Motor neuron (in vitro differentiated cells): ENCODE measurements around the gene COL21A1. TPM values are rescaled to one million over a fixed set of nuclear protein-coding genes. Genes with fewer than 3 reads are reported as not detected.

Experiments used
- ATAC-seq, 8 experiments: fragments of 200-7000 bp; cut with Tn5 transposase; replicated peaks in 6 of 8; 2 replicates each; pipeline ENCODE4 v1.8.0; 2021; ENCODE audit warnings: mild to moderate bottlenecking in 8 of 8, moderate library complexity in 8 of 8
- H3K27ac ChIP-seq, 2 donors: fragments of 250-450 bp; sonication (Bioruptor Pico); 2 replicates each; pipeline ENCODE4 v1.9.0; 2021; ENCODE audit warnings: antibody characterized with exemption in 2 of 2, mild to moderate bottlenecking in 2 of 2, moderate library complexity in 1 of 2
- H3K4me1 ChIP-seq, 2 donors: fragments of 250-450 bp; sonication (Bioruptor Pico); replicated peaks in 1 of 2; 2 replicates each; pipeline ENCODE4 v1.6.1; 2021; ENCODE audit warnings: antibody characterized with exemption in 2 of 2, mild to moderate bottlenecking in 2 of 2, moderate library complexity in 1 of 2
- H3K4me3 ChIP-seq, 5 donors: fragments of 250-450 bp; sonication (Bioruptor Pico); 2 replicates each; pipeline ENCODE4 v1.9.0; 2021; ENCODE audit warnings: antibody characterized with exemption in 5 of 5, mild to moderate bottlenecking in 5 of 5, moderate library complexity in 4 of 5
- WGBS, 10 experiments: fragments of 450-650 bp; shearing (Covaris generic); methylation state at CpG; one replicate each; pipeline ENCODE4 v1.0.0; 2022; 5-methylcytosine and 5-hydroxymethylcytosine counted together
- in situ Hi-C, 9 experiments: fragments of 400-800 bp; cut with MboI; loops; one replicate each; pipeline ENCODE4 v1.15.0; 2021; ENCODE audit warnings: low sequenced_read_pairs in 9 of 9, low pct_unique_long_range_greater_than_20kb in 2 of 9; ENCODE audit not compliant: unreplicated experiment in 9 of 9
- total RNA-seq, 8 experiments: library from RNA; unstranded; fragments of 300-600 nt; gene quantifications; 2 replicates each; pipeline versions ENCODE4 v1.2.3 to v1.2.4, GENCODE V29; 2022

The COL21A1 gene
- total RNA-seq, 8 experiments from 2014 or later = 0.05 to 124 (median 0.62) TPM

GRCh38 chr6:56243518-56244070, 3.8 kb downstream of the COL21A1 start:
- Histone ChIP-seq H3K27ac (no peak overlapping the region), H3K4me1 (no peaks in the 10 kb centered on the region), H3K4me3 (no peak overlapping the region)
- ATAC-seq = no peak
- WGBS, 10 experiments = 6 to 100% (median 85%) methylated on average over 1 to 2 of the region's 2 CpGs
- in situ Hi-C loops = no loop called here

DNA sequence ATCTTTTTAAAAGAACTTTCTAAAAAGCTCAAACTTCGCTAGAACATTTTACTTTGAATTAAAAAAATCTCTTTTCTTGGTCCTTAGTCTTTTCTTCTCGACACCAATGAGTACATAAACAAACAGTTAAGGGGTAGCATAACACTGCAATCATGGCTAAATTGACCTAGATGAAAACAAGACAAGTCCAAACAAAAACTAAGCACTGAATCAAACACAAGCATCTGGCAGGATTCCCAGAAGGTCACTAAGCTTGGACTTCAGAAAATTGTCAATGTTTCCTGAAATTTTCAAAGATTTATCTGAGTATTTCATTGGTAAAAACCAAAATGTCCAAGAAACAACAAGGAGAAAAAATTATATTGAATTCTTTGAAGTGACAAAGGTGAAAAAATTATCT, 5.0 kb downstream of the COL21A1 start:
- no peak for ATAC-seq
- 7 to 67% (median 43%) methylated on average over 2 of the region's 2 CpGs for WGBS, 10 experiments
- H3K27ac ChIP-seq = no peak overlapping the region
- H3K4me3 ChIP-seq = no peak overlapping the region
- no peaks in the 10 kb centered on the region for H3K4me1 ChIP-seq
- in situ Hi-C loops = no loop called here

GRCh38 chr6:56241124-56241802, 6.1 kb downstream of the COL21A1 start:
- in situ Hi-C loops = no loop called here
- no peaks in the 10 kb centered on the region for H3K4me1 ChIP-seq
- no peak overlapping the region for H3K27ac ChIP-seq
- H3K4me3 ChIP-seq = no peak overlapping the region
- ATAC-seq = peak in 1 of 8 experiments; percentile 12
- WGBS, 10 experiments = 36 to 98% (median 70%) methylated on average over 1 to 5 of the region's 5 CpGs

- no peak overlapping the region for H3K27ac ChIP-seq
- ATAC-seq = no peak
- no peaks in the 10 kb centered on the region for H3K4me1 ChIP-seq
- WGBS, 10 experiments = 0 to 83% (median 69%) methylated on average over 1 to 2 of the region's 2 CpGs; no CpG with 5 or more reads in 4 of the 10 experiments
- no peak overlapping the region for H3K4me3 ChIP-seq
- in situ Hi-C loops = no loop called here
Measured at GRCh38 chr6:56238352-56238751, 9.0 kb downstream of the COL21A1 start.

- H3K4me1 ChIP-seq = no peaks in the 10 kb centered on the region
- 0 to 100% (median 75%) methylated on average over 1 of the region's 1 CpG; no CpG with 5 or more reads in 1 of the 10 experiments for WGBS, 10 experiments
- no peak overlapping the region for H3K4me3 ChIP-seq
- ATAC-seq = peak in 1 of 8 experiments; percentile 32
- no peak overlapping the region for H3K27ac ChIP-seq
- in situ Hi-C loops = no loop called here
Measured at GRCh38 chr6:56235245-56235644, 12.1 kb downstream of the COL21A1 start.

DNA sequence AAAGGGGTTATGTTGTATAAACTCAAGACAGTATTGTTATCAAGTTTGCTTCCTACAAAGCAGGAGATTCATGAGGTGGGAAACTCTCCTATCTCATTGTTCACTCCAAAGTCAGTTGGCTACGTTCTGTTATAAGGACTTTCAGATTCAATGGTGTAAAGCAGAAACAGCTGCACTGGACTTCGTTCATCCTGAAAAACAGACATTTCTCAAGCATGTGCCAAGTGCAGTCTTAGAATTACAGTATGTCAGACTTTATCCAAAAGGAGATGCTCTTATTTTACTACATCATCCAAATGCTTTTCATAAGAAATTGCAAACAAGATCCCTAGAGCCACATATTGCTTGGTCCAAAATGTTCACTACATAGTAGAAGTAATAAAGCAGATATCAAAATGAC, 14.9 kb downstream of the COL21A1 start:
- in situ Hi-C loops = no loop called here
- H3K4me3 ChIP-seq = no peak overlapping the region
- H3K4me1 ChIP-seq = no peaks in the 10 kb centered on the region
- WGBS, 10 experiments = 0 to 85% (median 49%) methylated on average over 1 to 2 of the region's 2 CpGs; no CpG with 5 or more reads in 2 of the 10 experiments
- H3K27ac ChIP-seq = no peak overlapping the region
- no peak for ATAC-seq

DNA sequence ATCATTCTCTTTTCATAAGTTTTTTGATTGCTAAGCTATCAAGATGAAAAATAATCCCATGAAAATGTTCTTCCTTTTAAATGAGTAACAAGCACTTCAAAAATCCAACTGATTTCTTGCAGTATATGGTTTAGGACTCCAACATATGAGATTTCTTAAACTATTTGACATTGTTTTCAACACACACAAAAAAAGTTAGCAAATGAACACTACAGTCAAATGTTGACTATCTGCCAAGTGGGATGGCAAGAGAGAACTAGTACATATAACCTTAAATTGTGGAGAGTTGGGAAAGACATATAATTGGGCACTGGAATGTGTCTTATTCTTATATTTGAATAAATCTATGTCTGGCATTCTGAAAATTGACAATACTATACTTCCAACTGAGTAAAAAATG, 15.6 kb downstream of the COL21A1 start:
- no peak overlapping the region for H3K4me3 ChIP-seq
- H3K27ac ChIP-seq = no peak overlapping the region
- in situ Hi-C loops = no loop called here
- H3K4me1 ChIP-seq = no peaks in the 10 kb centered on the region
- ATAC-seq = no peak

GRCh38 chr6:56230976-56231566, 16.3 kb downstream of the COL21A1 start:
- in situ Hi-C loops = no loop called here
- WGBS, 10 experiments = 29 to 93% (median 79%) methylated on average over 2 to 4 of the region's 4 CpGs
- Histone ChIP-seq H3K27ac (no peak overlapping the region), H3K4me1 (no peaks in the 10 kb centered on the region), H3K4me3 (no peak overlapping the region)
- no peak for ATAC-seq

DNA sequence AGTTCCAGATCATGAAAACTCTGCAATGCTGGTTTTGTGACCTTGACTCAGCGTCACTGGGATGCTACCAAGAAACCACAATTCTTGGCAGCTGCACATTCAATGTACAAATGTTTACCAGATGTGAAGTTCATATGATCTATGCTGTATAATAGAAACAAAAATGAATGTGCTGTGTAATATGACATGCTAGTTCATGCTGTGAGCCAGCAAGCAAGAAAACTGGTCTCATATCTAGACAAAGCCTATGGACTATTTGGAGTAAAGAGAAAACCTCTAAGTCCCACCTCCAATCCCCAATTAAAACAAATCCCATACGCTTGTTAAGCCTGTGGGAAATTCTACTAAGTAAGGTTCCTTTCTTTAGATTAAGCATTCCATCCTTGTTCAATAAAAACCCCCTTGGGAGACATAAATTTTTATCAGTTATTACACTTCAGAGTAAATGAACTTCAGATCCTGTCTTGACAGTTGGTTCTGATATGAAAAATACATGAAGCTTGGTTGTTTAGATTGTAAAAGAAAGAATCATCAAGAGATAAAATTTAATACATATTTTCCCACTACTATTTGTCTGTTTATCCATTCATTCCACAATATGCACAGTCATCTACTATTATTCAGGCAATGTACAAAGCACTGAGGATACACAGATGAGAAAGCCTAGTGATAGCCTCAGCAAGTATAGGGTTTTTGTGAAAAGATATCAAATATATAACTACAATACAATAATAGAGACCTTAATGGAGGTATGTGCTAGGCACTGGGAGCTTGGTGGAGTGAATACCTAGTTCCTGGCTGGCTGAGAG, 20.1 kb downstream of the COL21A1 start:
- Histone ChIP-seq H3K4me3 (no peak overlapping the region), H3K27ac (no peak overlapping the region), H3K4me1 (no peaks in the 10 kb centered on the region)
- whole genome bisulfite sequencing, 10 experiments = 6 to 88% (median 50%) methylated on average over 1 to 2 of the region's 2 CpGs; no CpG with 5 or more reads in 4 of the 10 experiments
- in situ Hi-C loops = no loop called here
- peak in 1 of 8 experiments; percentile 24 for ATAC-seq

DNA sequence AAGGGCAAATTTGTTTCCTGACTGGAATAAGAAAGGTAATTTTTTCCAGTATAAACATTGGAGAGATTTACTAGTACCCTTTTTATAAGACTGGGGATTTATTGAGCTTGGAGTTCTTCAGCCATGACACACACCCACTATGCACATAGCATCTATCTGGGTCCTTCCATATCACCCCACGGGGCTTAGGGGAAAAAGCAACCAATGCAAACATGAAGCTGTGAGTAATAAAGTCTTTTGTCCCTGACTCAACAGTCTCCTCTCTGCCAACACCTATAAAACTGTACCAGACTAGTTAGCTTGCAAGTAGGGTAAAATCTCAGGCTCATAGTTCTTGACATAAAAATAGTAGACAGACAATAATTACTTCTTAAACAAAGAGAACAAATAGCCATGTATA, 23.4 kb downstream of the COL21A1 start:
- in situ Hi-C loops = no loop called here
- 0 to 67% methylated on average over 1 of the region's 1 CpG; no CpG with 5 or more reads in 8 of the 10 experiments for WGBS, 10 experiments
- Histone ChIP-seq H3K4me3 (no peak overlapping the region), H3K4me1 (no peaks in the 10 kb centered on the region), H3K27ac (no peak overlapping the region)
- peak in 3 of 8 experiments; percentile 52 to 74 (median 68) for ATAC-seq

DNA sequence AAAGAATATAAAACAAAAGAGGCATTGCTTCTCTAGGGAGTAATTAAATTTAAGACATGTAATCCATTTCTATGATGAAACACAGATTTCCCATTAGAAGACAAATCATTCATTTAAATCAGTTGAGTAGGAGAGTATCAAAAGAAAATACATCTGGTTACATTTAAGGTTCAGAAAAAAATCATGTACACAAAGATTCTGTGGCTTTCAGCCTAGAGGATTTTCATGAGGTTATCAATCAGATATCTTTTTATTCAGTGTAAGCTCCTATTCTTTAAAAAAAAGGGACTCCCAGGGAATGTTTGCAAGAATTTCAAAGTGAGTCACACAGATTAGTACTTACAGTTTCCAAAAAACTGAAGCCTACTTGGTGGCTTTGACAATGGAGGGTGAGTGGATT, 24.9 kb downstream of the COL21A1 start:
- Histone ChIP-seq H3K4me1 (no peaks in the 10 kb centered on the region), H3K27ac (no peak overlapping the region), H3K4me3 (no peak overlapping the region)
- in situ Hi-C loops = no loop called here
- peak in 1 of 8 experiments; percentile 67 for ATAC-seq

DNA sequence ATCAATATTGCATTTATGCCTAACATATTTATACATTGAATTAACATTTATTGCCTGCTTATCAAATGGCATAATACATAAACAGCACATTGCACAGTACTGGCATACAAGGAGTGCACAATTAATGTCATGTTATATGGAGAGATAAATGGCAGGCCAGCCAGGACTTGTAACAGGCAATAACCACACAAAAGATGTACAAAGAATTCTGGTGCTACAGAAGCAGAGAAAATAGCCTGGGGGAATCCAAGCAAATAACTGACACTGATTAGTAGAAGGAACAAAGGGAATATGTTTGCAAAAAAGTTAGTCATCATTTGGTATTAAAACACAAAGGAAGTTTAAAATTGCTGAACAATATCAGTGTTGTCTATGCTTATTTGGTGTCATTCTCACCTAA, 27.3 kb downstream of the COL21A1 start:
- no peak overlapping the region for H3K4me3 ChIP-seq
- H3K4me1 ChIP-seq = no peaks in the 10 kb centered on the region
- H3K27ac ChIP-seq = no peak overlapping the region
- ATAC-seq = peak in 1 of 8 experiments; percentile 32
- in situ Hi-C loops = no loop called here

DNA sequence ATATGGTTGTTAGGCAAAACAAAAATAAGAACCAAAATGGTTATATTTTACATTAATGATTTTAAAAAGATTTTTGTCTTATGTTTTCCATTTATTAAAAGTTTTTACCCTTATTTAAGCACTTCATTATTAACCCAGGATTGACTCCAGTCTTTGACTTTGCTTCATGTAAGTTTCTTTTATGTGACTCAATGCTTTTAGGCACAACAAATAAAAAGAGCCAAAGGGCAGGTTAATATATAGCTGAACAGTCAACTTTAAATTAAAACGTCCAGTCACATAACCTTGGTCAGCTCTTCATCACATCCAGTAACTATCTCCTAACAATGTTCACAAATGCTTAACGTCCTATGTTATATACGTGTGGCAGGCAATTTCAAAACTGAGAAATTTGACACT, 32.7 kb downstream of the COL21A1 start:
- in situ Hi-C loops = no loop called here
- no peak overlapping the region for H3K27ac ChIP-seq
- H3K4me3 ChIP-seq = no peak overlapping the region
- ATAC-seq = no peak
- H3K4me1 ChIP-seq = no peaks in the 10 kb centered on the region
- 49 to 100% (median 70%) methylated on average over 1 to 3 of the region's 3 CpGs for WGBS, 10 experiments
